Hematopoietic multipotent progenitor cell treated with erythropoietin and hydrocortisone succinate and interleukin-3 and kit ligand, for 17 days (in vitro differentiated cells): ENCODE data around the gene PTK7.
A peak's percentile ranks its signal among the peaks of the same experiment; 100 is the strongest.

Experiments
- DNase-seq: peaks from one replicate; pipeline ENCODE4 v3.0.0-alpha.2; 2015; ENCODE audit warnings: low spot score

PTK7 gene

DNA sequence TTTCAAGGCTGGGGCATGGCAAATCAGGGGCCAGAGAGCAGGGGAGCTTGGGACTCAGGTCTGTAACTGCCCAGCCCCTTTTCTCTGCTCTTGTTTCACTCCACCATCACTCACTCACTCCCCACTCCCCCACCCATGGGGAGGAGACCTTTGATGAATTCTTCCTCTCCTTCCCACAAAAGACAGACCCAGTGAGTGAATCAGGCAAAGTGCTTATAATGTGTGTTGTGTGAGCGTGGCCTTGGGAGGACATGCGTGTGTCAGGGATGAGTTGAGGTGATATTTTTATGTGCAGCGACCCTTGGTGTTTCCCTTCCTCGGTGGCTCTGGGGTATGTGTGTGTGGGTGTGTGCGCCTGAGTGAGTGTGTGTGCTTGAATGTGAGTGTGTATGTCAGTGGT lies 104.9 kb downstream of the PTK7 start:
- DNase-seq = no peak

DNA sequence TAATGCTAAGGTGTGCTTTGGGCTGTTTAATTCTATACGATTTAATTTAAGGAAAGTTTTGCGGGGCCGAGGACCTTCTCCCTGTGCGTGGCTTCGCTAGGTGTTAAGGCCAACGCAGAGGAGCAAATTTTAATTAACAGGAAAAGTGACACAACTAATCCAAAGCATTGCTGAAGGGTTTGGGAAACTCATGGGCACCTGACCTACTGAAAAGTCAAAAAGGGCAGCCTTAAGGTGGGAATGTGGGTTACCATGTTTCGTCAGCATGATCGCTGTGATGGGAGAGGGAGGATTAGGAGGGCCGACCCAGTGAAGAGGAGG lies 105.5 kb downstream of the PTK7 start:
- DNase-seq = no peak

DNA sequence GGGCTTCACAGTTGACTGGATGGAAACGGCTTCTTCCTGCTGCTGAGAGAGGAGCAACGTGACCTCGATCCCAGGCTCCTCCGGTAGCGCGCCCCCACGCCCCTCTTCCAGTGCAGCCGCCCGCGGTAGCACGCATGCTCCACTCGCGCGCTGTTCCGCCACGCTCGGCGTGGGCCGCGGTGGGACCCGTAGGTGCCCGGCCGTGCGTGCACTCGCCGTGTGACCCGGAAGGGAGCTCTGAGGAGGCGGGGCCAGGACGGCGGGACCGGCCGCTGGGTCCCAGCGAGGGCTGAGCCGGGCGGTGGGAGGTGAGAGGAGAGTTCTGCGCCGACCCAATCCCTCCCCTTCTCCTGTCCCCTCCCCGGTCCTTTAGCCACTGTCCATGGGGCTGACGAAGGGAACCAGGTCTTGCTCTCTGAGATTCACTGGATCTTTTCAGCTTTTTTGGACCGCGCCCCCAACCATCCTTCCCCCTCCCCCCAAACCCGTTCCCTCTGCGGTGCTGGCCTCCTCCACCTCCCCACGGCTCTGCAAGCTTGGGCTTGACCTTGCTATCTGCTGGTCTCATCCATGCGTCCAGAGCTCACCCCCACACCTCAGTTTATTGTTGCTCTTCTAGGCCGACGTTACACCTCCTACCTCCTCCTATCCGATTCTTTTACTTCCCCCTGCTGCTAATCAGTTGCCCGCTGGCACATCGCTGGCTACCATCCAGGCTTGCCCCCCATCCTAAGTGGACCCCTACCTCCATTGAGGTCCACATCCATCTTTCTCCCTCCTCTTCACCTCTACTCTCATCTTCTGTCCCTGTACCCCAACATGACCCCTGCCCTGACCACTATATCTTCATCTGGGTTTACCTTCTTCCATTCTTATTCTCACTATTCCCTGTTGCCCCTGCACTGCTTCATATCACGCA lies 106.1 kb downstream of the PTK7 start, which contains the start of gene CUL9:
CUL9 (plus strand) TSS at position 255 of the 919 bp plus-strand sequence. CDS start 2,115 bp downstream, outside the sequence.
- DNase-seq = peak; percentile 49

DNA sequence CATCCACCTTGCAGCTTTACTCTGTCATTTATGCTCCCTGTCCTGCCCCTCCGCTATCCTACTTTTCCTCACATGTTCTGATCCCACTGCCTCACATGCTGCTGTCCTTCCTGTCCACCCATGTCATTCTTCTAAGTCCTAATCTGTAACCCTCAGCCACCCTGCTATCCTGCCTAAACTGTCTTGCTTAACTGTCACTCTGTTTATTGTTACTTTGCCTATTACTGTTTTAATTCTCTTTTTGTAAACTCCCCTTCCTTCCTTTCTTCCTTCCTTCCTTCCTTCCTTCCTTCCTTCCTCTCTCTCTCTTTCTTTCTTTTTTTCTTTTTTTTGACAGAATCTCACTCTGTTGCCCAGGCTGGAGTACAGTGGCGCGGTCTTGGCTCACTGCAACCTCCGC lies 107.3 kb downstream of the PTK7 start:
- DNase-seq = no peak

GRCh38 chr6:43184268-43184985 lies 108.3 kb downstream of the PTK7 start:
- DNase-seq = no peak

DNA sequence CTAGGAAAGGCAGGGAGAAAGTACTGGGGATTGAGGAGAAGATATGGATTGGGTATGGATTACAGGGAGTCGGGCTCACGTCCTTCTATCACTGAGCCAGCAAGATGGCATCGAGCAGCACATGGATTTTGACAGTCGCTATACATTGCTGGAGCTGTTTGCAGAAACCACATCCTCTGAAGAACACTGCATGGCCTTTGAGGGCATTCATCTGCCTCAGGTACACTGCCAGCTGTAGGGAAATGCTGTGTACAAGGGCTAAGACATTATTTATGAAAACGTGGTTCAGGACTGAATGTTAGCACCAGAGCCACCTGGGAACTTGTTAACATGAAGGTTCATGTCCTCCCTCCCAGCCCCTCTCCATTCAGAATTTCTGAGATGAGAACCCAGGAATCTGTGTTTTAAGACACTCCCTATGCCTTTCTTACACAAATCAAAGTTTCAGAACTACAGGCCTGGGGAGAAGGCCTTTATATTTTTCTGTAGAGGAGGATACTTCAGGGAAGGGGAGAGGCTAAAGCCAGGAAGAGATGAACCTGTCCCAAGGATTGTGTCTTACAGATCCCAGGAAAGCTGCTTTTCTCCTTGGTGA lies 109.4 kb downstream of the PTK7 start:
- DNase-seq = no peak

GRCh38 chr6:43186019-43186418 lies 109.9 kb downstream of the PTK7 start:
- DNase-seq = no peak

DNA sequence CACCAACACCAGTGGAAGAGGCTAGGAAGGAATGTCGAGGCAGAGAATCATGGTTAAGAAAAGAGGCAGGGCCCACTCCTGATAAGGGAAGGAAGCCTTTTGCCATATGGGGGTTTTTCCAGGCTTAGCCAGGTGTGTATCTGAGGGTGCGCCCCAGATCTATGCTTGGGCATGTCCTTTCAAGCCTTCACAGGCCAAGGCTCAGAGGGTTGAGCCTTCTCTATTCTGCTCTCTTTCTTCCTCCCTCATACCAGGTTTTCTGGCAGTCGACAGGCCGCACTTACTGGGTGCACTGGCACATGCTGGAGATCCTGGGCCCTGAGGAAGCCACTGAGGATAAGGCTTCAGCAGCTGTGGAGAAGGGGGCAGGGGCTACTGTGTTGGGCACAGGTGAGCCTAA lies 110.6 kb downstream of the PTK7 start:
- DNase-seq = no peak

DNA sequence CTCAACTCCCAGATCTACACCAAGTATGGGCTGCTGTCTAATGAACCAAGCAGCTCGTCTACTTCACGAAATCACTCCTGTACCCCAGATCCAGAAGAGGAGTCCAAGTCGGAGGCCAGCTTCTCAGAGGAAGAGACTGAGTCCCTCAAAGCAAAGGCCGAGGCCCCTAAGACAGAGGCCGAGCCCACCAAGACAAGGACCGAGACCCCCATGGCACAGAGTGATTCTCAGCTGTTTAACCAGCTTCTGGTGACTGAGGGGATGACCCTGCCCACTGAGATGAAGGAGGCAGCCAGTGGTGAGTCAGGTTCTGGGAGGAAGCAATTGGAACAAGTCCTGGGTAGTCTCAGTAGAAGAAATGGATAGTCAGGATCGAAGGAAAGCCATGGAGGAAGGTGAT lies 111.7 kb downstream of the PTK7 start:
- no peak for DNase-seq

DNA sequence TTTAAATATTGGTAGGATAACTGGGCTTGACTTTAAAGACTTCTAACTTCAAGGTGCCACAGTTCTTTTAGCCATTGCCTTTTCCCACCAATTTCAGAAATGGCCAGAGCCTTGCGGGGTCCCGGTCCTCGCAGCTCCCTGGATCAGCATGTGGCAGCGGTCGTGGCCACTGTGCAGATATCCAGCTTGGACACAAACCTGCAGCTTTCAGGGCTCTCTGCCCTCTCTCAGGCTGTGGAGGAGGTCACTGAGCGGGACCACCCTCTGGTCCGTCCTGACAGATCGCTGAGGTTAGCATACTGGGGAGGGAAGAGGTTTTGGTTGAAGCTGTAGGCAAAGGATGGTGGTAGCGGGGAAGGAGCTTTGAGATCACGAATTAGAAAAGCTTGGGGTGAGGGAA lies 112.3 kb downstream of the PTK7 start:
- no peak for DNase-seq

DNA sequence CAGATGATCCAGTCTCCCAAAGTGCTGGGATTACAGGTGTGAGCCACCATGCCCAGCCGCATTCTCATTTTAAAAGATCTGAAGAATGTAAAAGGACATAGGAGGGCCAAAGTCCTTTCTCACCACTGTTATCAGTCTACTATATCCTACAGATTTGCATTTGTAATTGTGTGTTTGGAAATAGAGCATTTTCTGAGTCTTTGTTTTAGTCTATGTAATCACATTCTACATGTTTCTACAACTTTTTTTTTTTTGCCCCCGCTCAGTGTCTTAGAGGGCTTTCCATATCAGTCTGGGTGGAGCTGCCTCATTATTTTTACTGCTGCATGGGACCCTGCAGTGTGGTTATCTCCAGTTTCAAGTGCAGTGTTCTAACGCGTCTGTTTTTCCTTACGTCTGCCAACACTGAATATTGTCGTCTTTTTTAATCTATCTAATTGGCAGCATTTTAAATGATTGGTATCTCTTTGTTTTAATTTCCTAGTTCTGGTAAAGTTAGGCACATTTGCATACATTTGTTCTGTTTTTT lies 113.7 kb downstream of the PTK7 start:
- DNase-seq = no peak

GRCh38 chr6:43192911-43193310 lies 116.8 kb downstream of the PTK7 start:
- no peak for DNase-seq

DNA sequence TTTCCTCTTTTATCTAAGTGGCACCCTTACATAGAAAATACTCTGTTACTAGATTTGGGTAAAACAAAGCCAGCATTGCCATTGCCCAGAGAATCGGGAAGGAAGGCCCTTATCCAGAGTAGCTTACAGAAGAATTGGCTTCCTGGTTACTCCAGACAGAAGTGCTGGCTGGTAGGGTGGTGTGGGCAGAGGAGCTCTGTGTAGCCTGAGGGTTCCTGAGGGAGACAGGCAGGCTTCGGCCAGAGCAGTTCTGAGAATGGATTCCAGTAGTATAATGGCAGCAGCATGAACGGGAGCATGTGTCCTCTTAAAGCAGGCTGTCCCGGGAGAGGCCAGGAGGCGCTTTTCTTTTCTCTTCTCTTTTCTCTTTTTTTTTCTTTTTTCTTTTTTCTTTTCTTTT lies 117.8 kb downstream of the PTK7 start:
- DNase-seq = no peak

DNA sequence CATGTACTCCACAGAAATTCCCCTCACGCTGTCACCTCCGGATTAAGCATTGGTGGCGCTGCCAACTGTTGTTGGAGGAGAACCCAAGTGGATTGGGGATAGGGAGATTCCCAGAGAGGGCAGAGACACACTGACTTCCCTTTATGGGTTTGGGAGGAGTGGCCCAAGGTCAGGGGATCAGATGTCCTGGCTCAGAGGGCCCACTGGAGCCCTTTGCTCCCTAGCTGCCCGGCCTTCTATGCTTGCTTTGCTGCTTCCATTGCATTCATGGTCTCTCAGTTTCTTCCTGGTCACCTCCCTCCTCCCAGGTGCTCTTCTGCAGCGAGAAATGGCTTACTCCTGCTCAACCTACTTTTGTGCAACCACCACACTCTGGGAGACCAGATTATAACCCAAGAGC lies 120.2 kb downstream of the PTK7 start:
- no peak for DNase-seq

DNA sequence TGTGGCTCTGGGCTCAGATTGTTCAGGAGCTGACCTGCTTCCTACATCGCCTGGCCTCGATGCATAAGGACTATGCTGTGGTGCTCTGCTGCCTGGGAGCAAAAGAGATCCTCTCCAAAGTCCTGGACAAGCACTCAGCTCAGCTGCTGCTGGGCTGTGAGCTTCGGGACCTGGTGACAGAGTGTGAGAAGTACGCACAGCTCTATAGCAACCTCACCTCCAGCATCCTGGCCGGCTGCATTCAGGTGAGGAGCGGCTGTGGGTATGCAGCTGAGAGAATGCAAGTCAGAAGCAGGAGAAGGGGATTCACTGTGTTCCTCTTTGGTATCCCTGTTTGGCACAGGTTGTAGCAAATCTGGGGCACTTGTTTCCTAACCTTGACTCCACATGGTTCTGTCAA lies 123.8 kb downstream of the PTK7 start:
- DNase-seq = no peak

DNA sequence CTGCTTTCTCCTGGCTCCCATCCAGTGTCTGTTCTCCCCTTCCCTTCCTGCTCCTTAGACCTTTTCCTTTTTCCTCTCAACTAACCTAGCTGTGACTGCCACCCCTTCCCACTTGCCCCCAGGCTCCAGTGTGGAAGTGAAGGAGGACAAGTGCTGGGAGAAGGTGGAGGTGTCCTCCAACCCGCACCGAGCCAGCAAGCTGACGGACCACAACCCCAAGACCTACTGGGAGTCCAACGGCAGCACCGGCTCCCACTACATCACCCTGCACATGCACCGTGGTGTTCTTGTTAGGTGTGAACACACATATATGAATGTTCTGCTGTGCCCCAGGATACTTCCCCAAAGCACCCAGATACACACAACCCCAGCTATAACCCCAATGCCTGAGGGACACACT lies 124.4 kb downstream of the PTK7 start:
- DNase-seq = no peak

DNA sequence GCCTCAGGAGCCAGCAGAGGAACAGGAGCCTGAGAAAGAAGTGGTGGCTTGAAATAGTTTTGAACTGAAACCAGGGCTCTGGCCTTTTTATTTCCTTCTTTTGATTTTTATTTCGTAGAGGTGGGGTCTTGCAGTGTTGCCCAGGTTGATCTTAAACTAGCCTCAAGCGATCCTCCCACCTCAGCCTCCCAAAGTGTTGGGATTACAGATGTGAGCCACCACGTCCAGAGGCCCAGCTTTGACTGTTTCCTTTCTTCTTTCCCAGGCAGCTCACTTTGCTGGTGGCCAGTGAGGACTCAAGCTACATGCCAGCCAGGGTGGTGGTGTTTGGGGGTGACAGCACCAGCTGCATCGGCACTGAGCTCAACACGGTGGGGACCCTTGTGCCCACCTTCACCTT lies 126.3 kb downstream of the PTK7 start:
- no peak for DNase-seq

- no peak for DNase-seq
These were observed 127.1 kb downstream of the PTK7 start for GRCh38 chr6:43203029-43203717.

GRCh38 chr6:43203718-43204095 lies 127.6 kb downstream of the PTK7 start:
- no peak for DNase-seq

DNA sequence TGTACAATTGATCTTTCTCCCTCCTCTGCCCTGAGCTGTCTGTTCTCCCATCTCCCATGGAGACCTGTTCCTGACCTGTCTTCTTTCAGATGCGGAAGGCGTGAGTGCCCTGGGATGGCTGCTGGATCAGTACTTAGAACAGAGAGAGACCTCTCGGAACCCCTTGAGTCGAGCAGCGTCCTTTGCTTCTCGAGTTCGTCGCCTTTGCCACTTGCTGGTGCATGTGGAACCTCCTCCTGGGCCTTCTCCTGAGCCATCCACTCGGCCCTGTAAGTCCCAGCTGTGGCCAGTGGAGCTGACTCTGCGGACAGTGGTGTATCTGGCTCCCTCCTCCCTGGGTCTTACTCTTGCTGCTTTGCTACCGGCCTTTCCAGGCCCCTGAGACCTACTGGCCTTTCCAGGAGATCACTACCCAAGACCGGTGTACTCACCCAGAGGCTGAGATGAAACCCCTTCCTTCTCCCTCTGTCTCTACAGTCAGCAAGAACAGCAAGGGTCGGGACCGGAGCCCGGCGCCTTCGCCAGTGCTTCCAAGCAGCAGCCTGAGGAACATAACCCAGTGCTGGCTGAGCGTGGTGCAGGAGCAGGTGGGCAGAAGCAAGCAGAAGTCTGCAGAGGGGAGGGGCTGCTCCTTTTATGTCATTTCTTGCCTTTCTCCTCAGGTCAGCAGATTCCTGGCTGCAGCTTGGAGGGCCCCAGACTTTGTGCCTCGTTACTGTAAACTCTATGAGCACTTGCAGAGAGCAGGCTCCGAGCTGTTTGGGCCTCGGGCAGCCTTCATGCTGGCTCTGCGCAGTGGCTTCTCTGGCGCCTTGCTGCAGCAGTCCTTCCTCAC lies 128.4 kb downstream of the PTK7 start:
- no peak for DNase-seq

- no peak for DNase-seq
These were observed 129.7 kb downstream of the PTK7 start for GRCh38 chr6:43205849-43206248.
